GM18502 (cell line): Measurements from ENCODE around the gene BOC.

ENCODE experiments used
- ATAC-seq: cut with Tn5 transposase; IDR thresholded peaks from one replicate; pipeline ENCODE4 v1.9.1; 2021; ENCODE audit warnings: mild to moderate bottlenecking; ENCODE audit not compliant: unreplicated experiment, poor library complexity

BOC gene

DNA sequence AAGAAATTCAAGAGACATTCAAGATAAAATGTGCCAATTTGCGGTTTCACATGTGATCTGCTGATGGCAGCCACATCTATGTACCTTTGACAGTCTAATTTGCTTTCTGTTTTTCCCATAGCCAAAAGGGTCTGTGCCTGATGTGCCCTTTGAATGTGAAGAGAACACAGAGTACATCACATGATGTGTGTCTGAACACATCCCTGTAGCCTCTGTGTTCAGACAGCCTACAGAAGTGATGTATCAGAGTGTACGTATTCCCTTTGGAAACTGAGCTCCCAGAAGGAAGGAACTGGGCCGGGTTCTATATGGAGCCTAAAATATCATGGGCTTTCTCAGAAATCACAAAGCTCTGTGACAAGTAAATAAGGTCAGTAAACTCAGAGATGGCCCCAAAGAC, 52.4 kb downstream of the BOC start:
- no peak for ATAC-seq

- no peak for ATAC-seq
Measured at GRCh38 chr3:113264283-113265131, 53.1 kb downstream of the BOC start.

DNA sequence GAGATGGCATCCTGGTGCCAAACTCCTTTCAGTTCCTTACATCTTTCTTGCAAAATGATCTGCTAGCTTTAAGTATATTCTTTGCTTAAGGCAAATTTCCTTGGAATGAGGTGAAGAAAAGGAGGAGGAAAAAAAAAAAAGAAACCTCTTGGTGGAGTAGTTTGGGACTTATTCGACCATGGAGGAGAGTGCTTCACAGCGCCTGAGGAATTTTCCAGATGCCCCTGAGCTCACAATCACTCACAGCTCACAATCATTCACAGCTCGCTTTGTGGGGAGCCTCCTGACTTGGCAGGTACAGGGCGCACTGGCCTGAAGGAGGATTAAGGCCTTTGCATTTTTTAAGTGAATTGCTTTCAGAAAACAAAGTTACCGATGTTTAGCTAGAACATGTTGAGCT, 53.9 kb downstream of the BOC start:
- no peak for ATAC-seq

DNA sequence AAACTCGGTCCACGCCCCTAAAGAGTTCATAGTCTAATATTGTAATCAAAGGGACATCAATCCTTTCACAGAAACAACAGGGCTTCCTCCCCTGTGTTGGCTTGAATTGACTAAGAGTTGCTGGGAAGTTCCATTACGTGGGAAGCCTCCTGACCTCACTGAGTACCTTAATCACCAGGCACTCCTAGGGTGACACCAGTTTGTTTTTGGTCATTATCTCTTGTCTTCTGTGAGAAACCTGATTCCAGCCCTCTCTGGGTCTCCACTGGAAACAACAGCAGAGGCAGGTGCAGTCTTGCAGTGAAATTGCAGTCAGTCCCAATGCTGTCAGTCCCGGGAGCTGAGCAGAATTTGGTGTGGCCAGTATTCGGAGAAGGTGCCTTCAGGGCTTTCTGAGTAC, 55.4 kb downstream of the BOC start:
- ATAC-seq: no peak

DNA sequence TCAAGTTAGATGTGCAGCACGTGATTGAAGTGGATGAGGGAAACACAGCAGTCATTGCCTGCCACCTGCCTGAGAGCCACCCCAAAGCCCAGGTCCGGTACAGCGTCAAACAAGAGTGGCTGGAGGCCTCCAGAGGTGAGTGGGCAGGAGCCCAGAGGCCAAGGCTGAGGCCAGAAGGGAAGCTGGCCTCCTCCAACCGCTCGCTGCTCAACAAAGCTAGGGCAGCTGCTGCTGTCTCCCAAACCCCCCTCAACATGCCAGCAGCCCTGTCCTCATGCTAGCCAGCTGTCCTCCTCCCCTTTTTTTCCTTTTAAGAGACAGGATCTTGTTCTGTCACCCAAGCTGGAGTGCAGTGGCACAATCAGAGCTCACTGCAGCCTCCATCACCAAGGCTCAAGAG, 57.0 kb downstream of the BOC start:
- ATAC-seq: no peak

DNA sequence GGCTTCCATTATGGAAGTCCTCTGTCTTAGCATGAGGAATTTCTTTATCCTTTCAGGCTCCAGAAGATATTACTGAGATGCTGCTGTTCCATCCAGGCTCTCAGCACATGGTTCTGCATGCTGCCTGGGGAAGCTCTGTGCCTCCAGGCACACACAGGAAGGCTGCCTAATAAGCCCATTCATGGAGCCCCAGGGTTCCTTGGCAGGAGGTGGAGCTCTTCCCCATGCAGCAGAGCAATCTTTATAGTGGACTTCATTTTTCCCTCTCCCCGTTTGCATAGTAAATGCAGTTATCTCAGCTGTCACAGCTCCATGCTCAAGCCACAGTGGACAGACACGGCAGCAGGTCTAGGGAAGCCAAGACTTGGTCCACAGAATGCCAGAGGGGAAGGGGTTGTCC, 57.6 kb downstream of the BOC start:
- ATAC-seq: no peak

- no peak for ATAC-seq
Measured at GRCh38 chr3:113269661-113270060, 58.3 kb downstream of the BOC start.

GRCh38 chr3:113270068-113270467, 58.7 kb downstream of the BOC start:
- no peak for ATAC-seq

DNA sequence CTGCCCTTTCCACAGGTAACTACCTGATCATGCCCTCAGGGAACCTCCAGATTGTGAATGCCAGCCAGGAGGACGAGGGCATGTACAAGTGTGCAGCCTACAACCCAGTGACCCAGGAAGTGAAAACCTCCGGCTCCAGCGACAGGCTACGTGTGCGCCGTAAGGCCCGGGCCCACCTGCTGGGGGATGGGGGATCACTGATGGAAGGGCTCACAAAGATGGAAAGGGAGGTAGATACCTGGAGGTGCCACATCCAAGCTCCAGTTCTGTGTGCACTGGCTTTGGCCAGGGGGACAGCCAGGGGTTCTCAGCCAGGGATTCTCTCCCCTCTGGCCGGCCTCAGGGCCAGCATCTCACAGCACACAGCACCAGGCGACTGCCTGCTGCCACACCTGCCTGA, 59.4 kb downstream of the BOC start:
- no peak for ATAC-seq

DNA sequence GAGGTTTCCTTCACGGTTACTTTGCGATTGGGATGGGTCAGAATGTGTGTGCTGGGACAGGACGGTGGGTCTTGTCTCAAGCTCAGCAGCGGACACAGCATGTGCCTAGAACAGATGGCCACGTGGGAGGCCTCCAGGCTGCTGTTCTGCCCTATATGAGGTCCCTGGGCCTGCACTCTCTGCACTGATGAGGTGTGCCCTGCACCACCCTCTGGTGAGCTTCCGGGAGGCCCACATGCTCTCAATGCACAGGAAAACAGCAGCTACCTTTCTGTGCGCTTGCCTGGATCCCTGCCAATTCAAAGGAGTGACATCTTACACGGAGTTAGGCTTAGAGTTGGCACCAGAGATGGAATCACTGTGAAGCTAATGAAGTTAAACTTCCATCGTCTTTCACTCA, 59.8 kb downstream of the BOC start:
- ATAC-seq: no peak

DNA sequence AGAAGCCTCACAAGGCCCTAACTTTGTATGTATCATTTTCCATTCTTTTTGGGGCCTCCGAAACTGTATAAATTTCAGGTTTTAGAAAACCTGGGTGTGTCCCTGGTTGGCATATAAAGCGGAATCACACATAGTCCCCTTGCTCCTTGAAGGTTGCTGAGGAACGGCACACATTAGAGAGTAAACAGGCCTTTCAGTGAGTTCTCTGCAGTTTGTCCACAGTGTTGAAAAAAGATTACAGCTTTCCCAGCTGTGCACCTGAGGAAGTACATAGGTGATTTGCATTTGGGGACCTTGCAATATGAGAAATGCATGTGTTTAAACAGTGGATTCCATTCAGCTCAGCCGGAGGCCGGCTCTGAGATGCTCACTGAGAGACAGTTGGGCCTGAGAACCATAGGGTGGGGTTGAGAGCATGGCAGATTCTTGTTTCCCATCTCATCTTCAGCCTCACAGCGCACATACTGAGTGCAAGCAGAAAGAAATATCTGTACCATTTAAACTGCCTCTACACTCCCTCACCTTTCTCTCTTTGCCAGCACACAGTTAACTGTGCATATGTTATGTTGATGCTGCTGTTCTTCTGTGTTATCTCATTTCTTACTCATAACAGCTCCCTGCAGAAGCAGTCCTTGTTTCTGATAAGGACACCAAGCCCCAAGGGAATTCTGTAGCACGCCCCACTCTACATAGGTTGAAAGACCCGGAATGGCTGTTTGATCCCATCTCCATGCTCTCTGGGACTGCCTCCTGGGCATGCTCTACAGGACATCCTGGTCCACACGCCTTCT, 60.4 kb downstream of the BOC start:
- ATAC-seq: no peak

DNA sequence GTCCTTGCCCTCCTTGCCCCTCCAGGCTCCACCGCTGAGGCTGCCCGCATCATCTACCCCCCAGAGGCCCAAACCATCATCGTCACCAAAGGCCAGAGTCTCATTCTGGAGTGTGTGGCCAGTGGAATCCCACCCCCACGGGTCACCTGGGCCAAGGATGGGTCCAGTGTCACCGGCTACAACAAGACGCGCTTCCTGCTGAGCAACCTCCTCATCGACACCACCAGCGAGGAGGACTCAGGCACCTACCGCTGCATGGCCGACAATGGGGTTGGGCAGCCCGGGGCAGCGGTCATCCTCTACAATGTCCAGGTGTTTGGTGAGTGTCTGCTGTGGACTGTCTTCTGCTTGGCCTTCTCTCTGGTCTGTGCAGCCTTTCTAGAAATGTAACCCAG, 61.0 kb downstream of the BOC start:
- no peak for ATAC-seq

DNA sequence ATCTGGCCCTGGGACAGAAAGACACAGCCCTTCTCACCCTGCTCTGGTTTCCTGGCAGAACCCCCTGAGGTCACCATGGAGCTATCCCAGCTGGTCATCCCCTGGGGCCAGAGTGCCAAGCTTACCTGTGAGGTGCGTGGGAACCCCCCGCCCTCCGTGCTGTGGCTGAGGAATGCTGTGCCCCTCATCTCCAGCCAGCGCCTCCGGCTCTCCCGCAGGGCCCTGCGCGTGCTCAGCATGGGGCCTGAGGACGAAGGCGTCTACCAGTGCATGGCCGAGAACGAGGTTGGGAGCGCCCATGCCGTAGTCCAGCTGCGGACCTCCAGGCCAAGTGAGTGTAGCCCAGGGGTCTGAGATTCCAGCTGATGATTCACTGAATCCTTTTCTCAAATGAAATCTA, 61.7 kb downstream of the BOC start:
- ATAC-seq: no peak

DNA sequence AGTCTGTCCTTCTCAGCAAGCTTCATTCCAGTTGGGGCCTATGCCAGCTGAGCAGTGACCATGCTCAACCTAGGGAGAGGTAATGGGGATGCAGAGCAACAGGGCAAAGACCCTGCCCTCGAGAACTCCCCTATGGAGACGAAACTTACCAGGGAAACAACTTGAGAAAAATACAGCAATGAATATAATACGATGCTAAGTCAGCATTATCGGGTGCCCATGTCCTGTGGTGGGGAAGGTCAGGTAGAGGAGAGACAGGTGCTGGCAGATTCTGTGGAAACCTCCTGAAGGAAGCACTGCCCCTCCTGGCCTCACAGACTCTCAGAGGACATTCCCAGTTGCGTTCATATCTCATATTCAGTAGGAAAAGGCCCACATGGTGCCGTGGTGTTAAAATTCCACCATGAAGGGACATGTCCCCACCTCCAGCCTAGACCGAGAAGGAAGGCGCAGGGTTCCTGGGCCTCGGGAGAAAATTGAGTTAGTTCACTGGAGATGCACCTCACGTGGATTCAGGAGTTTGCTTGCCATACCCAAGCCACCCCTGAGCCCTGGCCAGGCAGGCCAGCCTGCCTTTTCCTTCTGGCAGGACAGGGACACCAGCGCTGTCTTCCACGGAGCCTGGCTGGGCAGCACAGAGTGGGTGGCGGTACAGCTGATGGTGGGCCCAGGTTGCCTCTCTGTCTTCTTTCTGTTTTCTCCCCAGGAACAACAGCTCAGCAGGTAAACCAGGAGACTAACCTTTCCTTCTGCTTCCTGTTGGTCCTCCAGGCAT, 62.4 kb downstream of the BOC start:
- ATAC-seq: no peak

GRCh38 chr3:113274425-113275257, 63.3 kb downstream of the BOC start:
- ATAC-seq: no peak

- ATAC-seq: no peak
Measured at GRCh38 chr3:113275258-113275556, 63.9 kb downstream of the BOC start.

DNA sequence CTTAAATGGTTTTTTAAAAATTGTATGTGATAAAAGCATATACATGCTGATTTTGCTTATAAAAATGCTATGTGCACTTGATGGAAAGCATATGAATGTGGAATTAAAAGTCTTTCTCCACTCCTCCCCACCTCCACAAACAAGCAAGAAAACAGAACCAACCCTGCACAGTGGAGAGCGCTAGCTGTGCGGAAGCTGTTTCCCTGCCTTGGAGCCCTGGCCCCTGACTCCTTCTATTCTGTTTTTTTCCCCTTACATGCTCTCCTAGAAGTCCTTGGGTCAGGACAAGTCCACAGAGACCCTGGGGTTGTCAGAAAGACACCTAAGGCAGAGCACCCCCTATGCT, 64.2 kb downstream of the BOC start:
- ATAC-seq: no peak

- ATAC-seq: peak; percentile 79
Measured at GRCh38 chr3:113275929-113276750, 64.8 kb downstream of the BOC start.

DNA sequence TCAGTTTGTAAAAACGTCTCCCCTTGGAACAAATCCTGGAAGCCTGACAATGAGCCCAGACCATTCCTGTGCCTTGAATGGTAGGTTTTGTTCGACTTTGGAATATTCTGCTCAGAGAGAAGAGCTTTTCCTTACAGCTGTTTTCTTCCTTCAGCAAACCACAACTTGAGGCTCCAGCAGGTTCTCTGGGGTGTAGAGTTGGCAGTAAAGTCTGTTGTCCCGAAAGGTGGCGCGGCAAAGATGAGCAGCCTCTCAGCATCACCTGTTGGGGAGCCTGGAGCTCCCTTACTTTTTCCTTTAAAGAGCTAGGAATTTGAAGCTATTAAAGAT, 65.4 kb downstream of the BOC start:
- ATAC-seq: no peak

GRCh38 chr3:113277414-113277813, 66.1 kb downstream of the BOC start:
- ATAC-seq: no peak
